ENCODE data around the gene ADSS1. TPM values are rescaled to one million over a fixed set of nuclear protein-coding genes. Genes with fewer than 3 reads are reported as not detected.

The ADSS1 gene
- total and polyA plus RNA-seq, 4 donors = 1.8 to 18.8 (median 12.2) TPM

GRCh38 chr14:104738375-104739019 is 14.5 kb downstream of the ADSS1 start:
- WGBS = 94% methylated on average over 18 of the region's 18 CpGs
- DNase-seq (ENCODE audit: low spot score) = no peak
- no peak for TF ChIP-seq RAD21 (IDR thresholded peaks at IDR 0.05)
- no peak for TF ChIP-seq HNF4A (conservative IDR thresholded peaks at IDR 0.05)
- no peak for TF ChIP-seq JUND (IDR thresholded peaks at IDR 0.05)
- TF ChIP-seq, protein P1, sequence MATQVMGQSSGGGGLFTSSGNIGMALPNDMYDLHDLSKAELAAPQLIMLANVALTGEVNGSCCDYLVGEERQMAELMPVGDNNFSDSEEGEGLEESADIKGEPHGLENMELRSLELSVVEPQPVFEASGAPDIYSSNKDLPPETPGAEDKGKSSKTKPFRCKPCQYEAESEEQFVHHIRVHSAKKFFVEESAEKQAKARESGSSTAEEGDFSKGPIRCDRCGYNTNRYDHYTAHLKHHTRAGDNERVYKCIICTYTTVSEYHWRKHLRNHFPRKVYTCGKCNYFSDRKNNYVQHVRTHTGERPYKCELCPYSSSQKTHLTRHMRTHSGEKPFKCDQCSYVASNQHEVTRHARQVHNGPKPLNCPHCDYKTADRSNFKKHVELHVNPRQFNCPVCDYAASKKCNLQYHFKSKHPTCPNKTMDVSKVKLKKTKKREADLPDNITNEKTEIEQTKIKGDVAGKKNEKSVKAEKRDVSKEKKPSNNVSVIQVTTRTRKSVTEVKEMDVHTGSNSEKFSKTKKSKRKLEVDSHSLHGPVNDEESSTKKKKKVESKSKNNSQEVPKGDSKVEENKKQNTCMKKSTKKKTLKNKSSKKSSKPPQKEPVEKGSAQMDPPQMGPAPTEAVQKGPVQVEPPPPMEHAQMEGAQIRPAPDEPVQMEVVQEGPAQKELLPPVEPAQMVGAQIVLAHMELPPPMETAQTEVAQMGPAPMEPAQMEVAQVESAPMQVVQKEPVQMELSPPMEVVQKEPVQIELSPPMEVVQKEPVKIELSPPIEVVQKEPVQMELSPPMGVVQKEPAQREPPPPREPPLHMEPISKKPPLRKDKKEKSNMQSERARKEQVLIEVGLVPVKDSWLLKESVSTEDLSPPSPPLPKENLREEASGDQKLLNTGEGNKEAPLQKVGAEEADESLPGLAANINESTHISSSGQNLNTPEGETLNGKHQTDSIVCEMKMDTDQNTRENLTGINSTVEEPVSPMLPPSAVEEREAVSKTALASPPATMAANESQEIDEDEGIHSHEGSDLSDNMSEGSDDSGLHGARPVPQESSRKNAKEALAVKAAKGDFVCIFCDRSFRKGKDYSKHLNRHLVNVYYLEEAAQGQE (IDR thresholded peaks at IDR 0.05) = no peak
- TF ChIP-seq HNF4G (IDR thresholded peaks at IDR 0.05) = no peak
- no peak overlapping the region for H3K4me3 ChIP-seq (ENCODE audit: low read depth in 1 of 3, low read length in 3 of 3)
- no peak overlapping the region for H3K27ac ChIP-seq (ENCODE audit: low read depth in 1 of 2, low read length in 2 of 2)
- no peak overlapping the region for H3K9ac ChIP-seq (ENCODE audit: low read depth in 1 of 2, low read length in 2 of 2)
- H3K4me1 ChIP-seq (ENCODE audit: control insufficient read depth in 4 of 4, insufficient read depth in 4 of 4, low read length in 3 of 4) = peaks cover 17 to 40% (median 31%) of the 10 kb centered on the region in 4 donors
- no peaks in the 10 kb centered on the region for H3K27me3 ChIP-seq (ENCODE audit: control insufficient read depth in 4 of 4, insufficient read depth in 4 of 4, low read length in 3 of 4)
- peaks cover 0 to 28% (median 19%) of the 10 kb centered on the region in 4 donors for H3K36me3 ChIP-seq (ENCODE audit: control insufficient read depth in 4 of 4, insufficient read depth in 3 of 4, low read depth in 1 of 4, low read length in 3 of 4)
- no peaks in the 10 kb centered on the region for H3K9me3 ChIP-seq (ENCODE audit: control insufficient read depth in 4 of 4, low read length in 3 of 4)

- H3K27me3 ChIP-seq (ENCODE audit: control insufficient read depth in 4 of 4, insufficient read depth in 4 of 4, low read length in 3 of 4) = no peaks in the 10 kb centered on the region
- peaks cover 17 to 35% (median 27%) of the 10 kb centered on the region in 4 donors for H3K4me1 ChIP-seq (ENCODE audit: control insufficient read depth in 4 of 4, insufficient read depth in 4 of 4, low read length in 3 of 4)
- no peak for TF ChIP-seq FOXA2 (IDR thresholded peaks at IDR 0.05)
- TF ChIP-seq NR2F2 (IDR thresholded peaks at IDR 0.05) = no peak
- no peak for TF ChIP-seq MAX (IDR thresholded peaks at IDR 0.05)
- TF ChIP-seq GABPA (IDR thresholded peaks at IDR 0.05 in 1 of 2, conservative IDR thresholded peaks at IDR 0.05 in 1 of 2) = no peak
- TF ChIP-seq ATF3 (IDR thresholded peaks at IDR 0.05) = no peak
- TF ChIP-seq, protein P2, sequence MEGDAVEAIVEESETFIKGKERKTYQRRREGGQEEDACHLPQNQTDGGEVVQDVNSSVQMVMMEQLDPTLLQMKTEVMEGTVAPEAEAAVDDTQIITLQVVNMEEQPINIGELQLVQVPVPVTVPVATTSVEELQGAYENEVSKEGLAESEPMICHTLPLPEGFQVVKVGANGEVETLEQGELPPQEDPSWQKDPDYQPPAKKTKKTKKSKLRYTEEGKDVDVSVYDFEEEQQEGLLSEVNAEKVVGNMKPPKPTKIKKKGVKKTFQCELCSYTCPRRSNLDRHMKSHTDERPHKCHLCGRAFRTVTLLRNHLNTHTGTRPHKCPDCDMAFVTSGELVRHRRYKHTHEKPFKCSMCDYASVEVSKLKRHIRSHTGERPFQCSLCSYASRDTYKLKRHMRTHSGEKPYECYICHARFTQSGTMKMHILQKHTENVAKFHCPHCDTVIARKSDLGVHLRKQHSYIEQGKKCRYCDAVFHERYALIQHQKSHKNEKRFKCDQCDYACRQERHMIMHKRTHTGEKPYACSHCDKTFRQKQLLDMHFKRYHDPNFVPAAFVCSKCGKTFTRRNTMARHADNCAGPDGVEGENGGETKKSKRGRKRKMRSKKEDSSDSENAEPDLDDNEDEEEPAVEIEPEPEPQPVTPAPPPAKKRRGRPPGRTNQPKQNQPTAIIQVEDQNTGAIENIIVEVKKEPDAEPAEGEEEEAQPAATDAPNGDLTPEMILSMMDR (IDR thresholded peaks at IDR 0.05; ENCODE audit: low read depth, low read length, missing input control) = no peak
- H3K4me3 ChIP-seq (ENCODE audit: low read depth in 1 of 3, low read length in 3 of 3) = no peak overlapping the region
- H3K27ac ChIP-seq (ENCODE audit: low read depth in 1 of 2, low read length in 2 of 2) = no peak overlapping the region
- no peak overlapping the region for H3K9ac ChIP-seq (ENCODE audit: low read depth in 1 of 2, low read length in 2 of 2)
- H3K9me3 ChIP-seq (ENCODE audit: control insufficient read depth in 4 of 4, low read length in 3 of 4) = no peaks in the 10 kb centered on the region
- 96% methylated on average over 17 of the region's 17 CpGs for WGBS
- peaks cover 0 to 31% (median 20%) of the 10 kb centered on the region in 4 donors for H3K36me3 ChIP-seq (ENCODE audit: control insufficient read depth in 4 of 4, insufficient read depth in 3 of 4, low read depth in 1 of 4, low read length in 3 of 4)
- no peak for DNase-seq (ENCODE audit: low spot score)
These were observed 15.0 kb downstream of the ADSS1 start for GRCh38 chr14:104739026-104739425.
